H1 (cell line): ENCODE data around the gene GHRHR. TPM values are rescaled to one million over a fixed set of nuclear protein-coding genes. Genes with fewer than 3 reads are reported as not detected.
A peak's percentile ranks its signal among the peaks of the same experiment; 100 is the strongest.

Source experiments
- CTCF ChIA-PET: fragments of 300-600 bp; sonication (Branson Sonifier 250); formaldehyde crosslinking; loops from one replicate; lab custom pipeline; 2021; ENCODE audit not compliant: partially characterized antibody; lab: Charles Lee
- POLR2A ChIA-PET: fragments of 300-600 bp; sonication (Branson Sonifier 250); formaldehyde crosslinking; loops from one replicate; lab custom pipeline; 2021; ENCODE audit warnings: inconsistent platforms; ENCODE audit not compliant: partially characterized antibody; lab: Charles Lee
- DNase-seq, 2 experiments: peaks; one replicate each; pipeline versions ENCODE4 v3.0.0 to v3.0.0-alpha.2; 2010 to 2022; ENCODE audit warnings: low spot score in 2 of 2, low read depth in 1 of 2, mixed read lengths in 1 of 2
- FAIRE-seq: peaks from 2 replicates; lab custom pipeline; 2011; peaks lifted over from hg19 to GRCh38; lab: Jason Lieb, UNC
- H2AFZ ChIP-seq: 2 replicates; pipeline ENCODE4 v1.8.1; 2012; ENCODE audit warnings: low read length, inconsistent platforms
- H2AK5ac ChIP-seq: 2 replicates; pipeline ENCODE4 v1.6.1; 2013; ENCODE audit warnings: low read depth, low read length
- H2BK120ac ChIP-seq: replicated peaks from 2 replicates; pipeline ENCODE3; 2013; ENCODE audit warnings: low read depth, low read length, inconsistent platforms
- H2BK12ac ChIP-seq: 2 replicates; pipeline ENCODE4 v1.6.1; 2013; ENCODE audit warnings: low read depth, low read length
- H2BK15ac ChIP-seq: 2 replicates; pipeline ENCODE4 v1.6.1; 2013; ENCODE audit warnings: low read length
- H2BK20ac ChIP-seq: 2 replicates; pipeline ENCODE4 v1.6.1; 2013; ENCODE audit warnings: low read length
- H2BK5ac ChIP-seq: 2 replicates; pipeline ENCODE4 v1.6.1; 2013; ENCODE audit warnings: low read depth, low read length
- H3K14ac ChIP-seq: 2 replicates; pipeline ENCODE4 v1.6.1; 2013; ENCODE audit warnings: inconsistent platforms; ENCODE audit not compliant: insufficient read length
- H3K18ac ChIP-seq: 2 replicates; pipeline ENCODE4 v1.6.1; 2013; ENCODE audit warnings: low read length; ENCODE audit errors: extremely low read depth
- H3K23ac ChIP-seq: 2 replicates; pipeline ENCODE4 v1.6.1; 2013; ENCODE audit warnings: inconsistent platforms; ENCODE audit not compliant: insufficient read length
- H3K23me2 ChIP-seq: 2 replicates; pipeline ENCODE4 v1.6.1; 2013; ENCODE audit warnings: low read depth, low read length
- H3K27ac ChIP-seq: 2 replicates; pipeline ENCODE4 v1.6.1; 2011; ENCODE audit warnings: low read depth, low read length, inconsistent platforms
- H3K27me3 ChIP-seq, 4 experiments: replicated peaks in 1 of 4; 1 replicate in 1 of 4; 2 replicates in 3 of 4; pipeline versions ENCODE4 v1.6.1 to v1.8.1; 2011 to 2013; ENCODE audit warnings: low read length in 3 of 4, mild to moderate bottlenecking in 3 of 4, inconsistent platforms in 2 of 4, mixed read lengths in 2 of 4, moderate library complexity in 1 of 4; ENCODE audit not compliant: control insufficient read depth in 3 of 4, insufficient read depth in 3 of 4; ENCODE audit errors: extremely low read depth in 1 of 4
- H3K36me3 ChIP-seq, 4 experiments: 2 replicates each; pipeline versions ENCODE4 v1.6.1 to v1.8.1; 2011 to 2013; ENCODE audit warnings: mild to moderate bottlenecking in 4 of 4, low read length in 3 of 4, moderate library complexity in 2 of 4, control low read depth in 1 of 4, inconsistent platforms in 1 of 4; ENCODE audit not compliant: insufficient read depth in 4 of 4, control insufficient read depth in 2 of 4
- H3K4ac ChIP-seq: replicated peaks from 2 replicates; pipeline ENCODE3; 2013; ENCODE audit warnings: low read length, low read depth, mixed read lengths, inconsistent platforms; ENCODE audit not compliant: insufficient read length
- H3K4me1 ChIP-seq, 4 experiments: replicated peaks in 1 of 4; 1 replicate in 1 of 4; 2 replicates in 3 of 4; pipeline versions ENCODE4 v1.6.1 to v1.8.1; 2011 to 2013; ENCODE audit warnings: low read length in 3 of 4, inconsistent platforms in 2 of 4, mixed read lengths in 1 of 4; ENCODE audit not compliant: insufficient read depth in 4 of 4, control insufficient read depth in 3 of 4
- H3K4me2 ChIP-seq, 2 experiments: 2 replicates each; pipeline versions ENCODE4 v1.6.1 to v1.8.1; 2011 to 2013; ENCODE audit warnings: low read depth in 2 of 2, low read length in 2 of 2, control low read depth in 1 of 2, inconsistent platforms in 1 of 2, mild to moderate bottlenecking in 1 of 2; ENCODE audit not compliant: insufficient read depth in 1 of 2
- H3K4me3 ChIP-seq, 4 experiments: fragments of 200-600, 300-600 bp in 1 of 4; sonication (generic), shearing (Covaris generic), sonication (Bioruptor Twin) in 1 of 4; 2 replicates each; pipeline versions ENCODE4 v1.5.1 to v1.8.1; 2011 to 2016; ENCODE audit warnings: low read length in 4 of 4, low read depth in 3 of 4, control low read depth in 2 of 4, inconsistent platforms in 2 of 4, mild to moderate bottlenecking in 2 of 4, mixed read lengths in 1 of 4, moderate library complexity in 1 of 4; ENCODE audit not compliant: insufficient read depth in 2 of 4; ENCODE audit errors: extremely low read depth in 1 of 4
- H3K56ac ChIP-seq: replicated peaks from 2 replicates; pipeline ENCODE3; 2013; ENCODE audit warnings: low read depth, mild to moderate bottlenecking, mixed read lengths, low read length, inconsistent platforms; ENCODE audit not compliant: insufficient read length
- H3K79me1 ChIP-seq: 2 replicates; pipeline ENCODE4 v1.6.1; 2013; ENCODE audit warnings: low read depth, low read length, control low read depth
- H3K79me2 ChIP-seq, 2 experiments: 2 replicates each; pipeline versions ENCODE4 v1.6.1 to v1.8.1; 2012 to 2013; ENCODE audit warnings: low read length in 2 of 2, mild to moderate bottlenecking in 2 of 2, inconsistent platforms in 1 of 2; ENCODE audit not compliant: insufficient read depth in 2 of 2, control insufficient read depth in 1 of 2
- H3K9ac ChIP-seq, 4 experiments: replicated peaks in 1 of 4; 1 replicate in 1 of 4; 2 replicates in 3 of 4; pipeline versions ENCODE4 v1.6.1 to v1.8.1; 2011 to 2013; ENCODE audit warnings: low read depth in 3 of 4, low read length in 3 of 4, control low read depth in 2 of 4, mild to moderate bottlenecking in 2 of 4, moderate library complexity in 2 of 4, inconsistent platforms in 1 of 4; ENCODE audit errors: extremely low read depth in 1 of 4
- H3K9me3 ChIP-seq, 2 experiments: 2 replicates each; pipeline versions ENCODE4 v1.6.1 to v1.8.1; 2012 to 2013; ENCODE audit warnings: mild to moderate bottlenecking in 2 of 2, moderate library complexity in 2 of 2, control low read depth in 1 of 2, inconsistent platforms in 1 of 2, low read depth in 1 of 2, low read length in 1 of 2, mixed read lengths in 1 of 2; ENCODE audit not compliant: insufficient read depth in 2 of 2
- H4K20me1 ChIP-seq, 2 experiments: replicated peaks in 1 of 2; 2 replicates each; pipeline versions ENCODE3 to v1.8.1; 2011 to 2013; ENCODE audit warnings: inconsistent platforms in 2 of 2, low read length in 2 of 2, mild to moderate bottlenecking in 1 of 2; ENCODE audit not compliant: insufficient read depth in 2 of 2, control insufficient read depth in 1 of 2
- H4K5ac ChIP-seq: 2 replicates; pipeline ENCODE4 v1.6.1; 2013; ENCODE audit warnings: low read length, low read depth, mixed read lengths, inconsistent platforms; ENCODE audit not compliant: insufficient read length
- H4K8ac ChIP-seq: 2 replicates; pipeline ENCODE4 v1.8.0; 2013; ENCODE audit warnings: mild to moderate bottlenecking, moderate library complexity, low read length, inconsistent platforms; ENCODE audit not compliant: insufficient read depth; ENCODE audit errors: extremely low read depth
- H4K91ac ChIP-seq: replicated peaks from 2 replicates; pipeline ENCODE3; 2013; ENCODE audit warnings: low read length, mixed read lengths, inconsistent platforms; ENCODE audit not compliant: insufficient read length
- ASH2L ChIP-seq: fragments of 200-600, 300-600 bp; sonication (generic); IDR thresholded peaks from one replicate; pipeline ENCODE4 v1.7.1; 2017; ENCODE audit warnings: low read length
- BCL11A ChIP-seq, 2 experiments: IDR thresholded peaks; one replicate each; pipeline ENCODE4 v1.6.1; 2011; ENCODE audit warnings: low read depth in 2 of 2, low read length in 2 of 2, mild to moderate bottlenecking in 2 of 2
- CBX5 ChIP-seq: fragments of 300-800, 300-1000 bp; sonication (generic); IDR thresholded peaks from 2 replicates; pipeline ENCODE4 v1.7.1; 2016; ENCODE audit warnings: antibody characterized with exemption, low read length, low read depth
- CHD2 ChIP-seq: IDR thresholded peaks from 2 replicates; pipeline ENCODE4 v1.6.1; 2012; ENCODE audit warnings: low read length, improper control_type of control experiment
- GABPA ChIP-seq: IDR thresholded peaks from 2 replicates; pipeline ENCODE4 v1.6.1; 2011; ENCODE audit warnings: mild to moderate bottlenecking, low read length, moderate library complexity, borderline replicate concordance; ENCODE audit not compliant: insufficient read depth
- GTF2F1 ChIP-seq: IDR thresholded peaks from 2 replicates; pipeline ENCODE4 v1.6.1; 2012; ENCODE audit warnings: low read depth, low read length, improper control_type of control experiment, borderline replicate concordance
- KDM1A ChIP-seq: fragments of 200-600, 300-600 bp; sonication (generic); IDR thresholded peaks from 2 replicates; pipeline ENCODE4 v1.7.1; 2016; ENCODE audit warnings: mild to moderate bottlenecking, low read length, borderline replicate concordance
- MAFK ChIP-seq: IDR thresholded peaks from 2 replicates; pipeline ENCODE4 v1.6.1; 2012; ENCODE audit warnings: low read depth, mild to moderate bottlenecking, improper control_type of control experiment, low read length
- RXRA ChIP-seq: IDR thresholded peaks from 2 replicates; pipeline ENCODE4 v1.6.1; 2011; ENCODE audit warnings: low read depth, mild to moderate bottlenecking, low read length, moderate library complexity; ENCODE audit not compliant: insufficient read depth
- SIN3A ChIP-seq, 2 experiments: IDR thresholded peaks in 1 of 2; conservative IDR thresholded peaks in 1 of 2; 2 replicates each; pipeline ENCODE4 v1.6.1; 2011 to 2012; ENCODE audit warnings: low read length in 2 of 2, improper control_type of control experiment in 1 of 2, low read depth in 1 of 2, mild to moderate bottlenecking in 1 of 2
- SP4 ChIP-seq: IDR thresholded peaks from 2 replicates; pipeline ENCODE4 v1.6.1; 2012; ENCODE audit warnings: low read length, inconsistent platforms
- SRF ChIP-seq: IDR thresholded peaks from 2 replicates; pipeline ENCODE4 v1.6.1; 2011; ENCODE audit warnings: mild to moderate bottlenecking, low read depth, low read length, moderate library complexity
- WGBS, 2 experiments: shearing (Covaris generic) in 1 of 2; methylation state at CpG; one replicate each; pipeline versions ENCODE4 v1.1.6 to v1.1.7; 2013 to 2015; ENCODE audit warnings: low lambda C conversion rate in 2 of 2, mixed read lengths in 2 of 2, inconsistent platforms in 1 of 2, low coverage in 1 of 2, missing lambda C conversion rate in 1 of 2; ENCODE audit not compliant: insufficient replicate concordance in 2 of 2, insufficient coverage in 1 of 2, insufficient read length in 1 of 2; ENCODE audit errors: extremely low coverage in 1 of 2, missing lambda C conversion rate in 1 of 2; 5-methylcytosine and 5-hydroxymethylcytosine counted together
- polyA plus RNA-seq, 7 experiments: library from polyadenylated mRNA; depleted of rRNA in 3 of 7; stranded (reverse) in 5 of 7; unstranded in 2 of 7; fragments of >200 nt in 5 of 7; fragments of 200-250 nt in 2 of 7; gene quantifications; 1 replicate in 5 of 7; 2 replicates in 1 of 7; 4 replicates in 1 of 7; pipeline versions ENCODE4 v1.2.1 to v1.2.3, GENCODE V29; 2011 to 2013; ENCODE audit warnings: missing spikeins in 2 of 7, mixed read lengths in 2 of 7
- total RNA-seq: library from RNA; stranded (reverse); fragmentation: NEBNext Ultra II Directional; extraction: Animal tissue kit (Norgen Biotek cat#: 25700); gene quantifications from 2 replicates; pipeline ENCODE4 v1.2.1, GENCODE V29; 2021
- TF ChIP-seq, protein P1 (sequence below): IDR thresholded peaks from 2 replicates; pipeline ENCODE4 v1.6.1; 2012; ENCODE audit warnings: inconsistent platforms

The GHRHR gene
- total and polyA plus RNA-seq, 2 of the 8 experiments (the other 6 are each of a cell fraction or from before 2014, with no cell fraction given), result 0.60 to 6.5 TPM

DNA sequence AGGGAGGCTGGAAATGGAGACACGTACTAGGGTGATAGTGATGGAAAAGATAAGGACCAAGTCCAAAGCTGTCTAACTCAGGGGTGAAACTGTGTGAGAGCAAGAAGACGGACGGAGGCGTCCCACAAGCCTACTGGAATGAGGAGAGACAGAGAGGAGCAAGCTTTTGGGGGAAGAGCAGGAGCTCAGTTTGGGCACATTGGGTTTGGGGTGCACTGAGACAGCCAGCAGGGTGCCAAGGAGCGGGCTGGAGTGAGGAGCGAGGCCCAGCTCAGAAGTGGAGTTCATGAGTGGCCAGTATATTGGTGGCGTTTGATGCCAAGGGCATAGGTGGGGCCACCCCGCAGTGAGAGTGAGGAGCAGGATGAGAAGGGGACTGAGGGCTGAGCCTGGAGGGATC is 22.6 kb downstream of the GHRHR start:
- ChIA-PET CTCF (interaction anchor here (0.8 to 26.1 kb wide), 17 partner anchors 11 to 240 kb away, joined by 3 to 517 read pairs (median 28); partner anchors contain the start of gene ADCYAP1R1), POLR2A (interaction anchor here (2.1 kb wide), 1 partner anchor 9 kb away, joined by 6 read pairs; no protein-coding TSS in a partner anchor)
- Histone ChIP-seq H3K23me2 (peaks cover 8% of the 10 kb centered on the region), H3K79me2 (no peaks in the 10 kb centered on the region), H3K4me2 (peak overlapping the region; percentile 57 to 98; a peak in 3 of 4 replicates), H3K4me3 (peak overlapping the region in 2 of 4 experiments; percentile 12 to 44; a peak in 3 of 8 replicates), H4K20me1 (no peaks in the 10 kb centered on the region), H2AK5ac (peak overlapping the region; percentile 87; the same call in 1 of the 2 replicates), H2BK12ac (peak overlapping the region; percentile 97), H3K79me1 (no peaks in the 10 kb centered on the region), H3K23ac (no peak overlapping the region), H3K14ac (no peak overlapping the region), H3K18ac (peak overlapping the region; percentile 71), H4K91ac (peak overlapping the region; percentile 83), H4K5ac (no peak overlapping the region), H3K9me3 (no peaks in the 10 kb centered on the region), H2BK15ac (peak overlapping the region; percentile 75; the same call in 1 of the 2 replicates), H2BK20ac (0 out of 2 replicates have a peak overlapping the region, but pooled peaks have one; percentile 40), H4K8ac (no peak overlapping the region), H3K27ac (no peak overlapping the region), H3K27me3 (peaks cover 0 to 7% (median 2%) of the 10 kb centered on the region in 4 experiments; a peak in 3 of 7 replicates), H3K56ac (no peak overlapping the region), H2AFZ (no peak overlapping the region), H3K9ac (no peak overlapping the region), H3K36me3 (no peaks in the 10 kb centered on the region), H2BK5ac (peak overlapping the region; percentile 82; the same call in 1 of the 2 replicates), H2BK120ac (peak overlapping the region; percentile 62), H3K4ac (peak overlapping the region; percentile 55), H3K4me1 (peaks cover 16 to 49% (median 40%) of the 10 kb centered on the region in 4 experiments)
- 65% methylated on average over 8 of the region's 8 CpGs; no CpG with 5 or more reads in 1 of the 2 experiments for WGBS, 2 experiments
- FAIRE-seq (no peak), DNase-seq (no peak)
- no peak for TF ChIP-seq CHD2
- TF ChIP-seq SP4, result no peak
- TF ChIP-seq GTF2F1, result no peak
- TF ChIP-seq ASH2L, result no peak
- TF ChIP-seq KDM1A, result no peak
- no peak for TF ChIP-seq MAFK
- TF ChIP-seq, protein P1, sequence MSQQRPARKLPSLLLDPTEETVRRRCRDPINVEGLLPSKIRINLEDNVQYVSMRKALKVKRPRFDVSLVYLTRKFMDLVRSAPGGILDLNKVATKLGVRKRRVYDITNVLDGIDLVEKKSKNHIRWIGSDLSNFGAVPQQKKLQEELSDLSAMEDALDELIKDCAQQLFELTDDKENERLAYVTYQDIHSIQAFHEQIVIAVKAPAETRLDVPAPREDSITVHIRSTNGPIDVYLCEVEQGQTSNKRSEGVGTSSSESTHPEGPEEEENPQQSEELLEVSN, result no peak
- no peak for TF ChIP-seq BCL11A (IDR thresholded peaks at IDR 0.05; ENCODE audit: low read depth in 2 of 2, low read length in 2 of 2)
- no peak for TF ChIP-seq GABPA
- no peak for TF ChIP-seq SRF
- no peak for TF ChIP-seq SIN3A (conservative IDR thresholded peaks at IDR 0.05 in 1 of 2, IDR thresholded peaks at IDR 0.05 in 1 of 2; ENCODE audit: low read depth in 1 of 2, low read length in 2 of 2)
- TF ChIP-seq CBX5, result no peak
- no peak for TF ChIP-seq RXRA
